Hematopoietic multipotent progenitor cell treated with erythropoietin and hydrocortisone succinate and interleukin-3 and kit ligand, for 17 days (in vitro differentiated cells): Measurements from ENCODE around the gene ARHGAP33.

Source experiments
- DNase-seq: peaks from one replicate; pipeline ENCODE4 v3.0.0-alpha.2; 2015; ENCODE audit warnings: low spot score

Gene ARHGAP33

GRCh38 chr19:35740423-35741202 is 34.8 kb upstream of the ARHGAP33 start:
- peak; percentile 94 for DNase-seq

- DNase-seq: no peak
Observed at GRCh38 chr19:35741203-35741515, 34.2 kb upstream of the ARHGAP33 start.

GRCh38 chr19:35742121-35742724 is 33.1 kb upstream of the ARHGAP33 start, which contains the start of gene IGFLR1:
Gene IGFLR1 (minus strand): TSS chr19:35742452. CDS start chr19:35741180, 1,272 bp downstream.
- no peak for DNase-seq

- no peak for DNase-seq
Observed at GRCh38 chr19:35743640-35744429, 31.5 kb upstream of the ARHGAP33 start.

GRCh38 chr19:35744430-35745327 is 30.7 kb upstream of the ARHGAP33 start:
- DNase-seq: peak; percentile 96

GRCh38 chr19:35745328-35746086 is 29.9 kb upstream of the ARHGAP33 start, which contains the start of the genes PSENEN and U2AF1L4:
Gene PSENEN (plus strand): TSS chr19:35745651. CDS start chr19:35745931, 280 bp downstream.
Gene U2AF1L4 (minus strand): TSS chr19:35745418. CDS start chr19:35745391, 27 bp downstream.
- peak; percentile 100 for DNase-seq

- DNase-seq: no peak
Observed at GRCh38 chr19:35746087-35746462, 29.3 kb upstream of the ARHGAP33 start.

- DNase-seq: no peak
Observed at GRCh38 chr19:35746531-35746930, 28.8 kb upstream of the ARHGAP33 start.

- DNase-seq: peak; percentile 100
Observed at GRCh38 chr19:35748106-35749020, 27.0 kb upstream of the ARHGAP33 start, which contains the start of gene LIN37. Gene LIN37 (plus strand): TSS chr19:35748576. CDS start chr19:35748725, 149 bp downstream.

GRCh38 chr19:35750167-35750566 is 25.2 kb upstream of the ARHGAP33 start:
- no peak for DNase-seq

- no peak for DNase-seq
Observed at GRCh38 chr19:35751839-35752745, 23.3 kb upstream of the ARHGAP33 start.

GRCh38 chr19:35752746-35753350 is 22.5 kb upstream of the ARHGAP33 start:
- no peak for DNase-seq

- no peak for DNase-seq
Observed at GRCh38 chr19:35753634-35754369, 21.6 kb upstream of the ARHGAP33 start.

GRCh38 chr19:35754370-35755130 is 20.8 kb upstream of the ARHGAP33 start:
- DNase-seq: no peak

GRCh38 chr19:35755131-35755549 is 20.2 kb upstream of the ARHGAP33 start:
- DNase-seq: no peak

- peak; percentile 62 for DNase-seq
Observed at GRCh38 chr19:35755550-35756376, 19.6 kb upstream of the ARHGAP33 start.
